Chondrocyte (in vitro differentiated cells): ENCODE results near the gene MMD. TPM values are rescaled to one million over a fixed set of nuclear protein-coding genes. Genes with fewer than 3 reads are reported as not detected.
"Not testable (repeated sequence)": the region's sequence is repeated elsewhere in the genome, so short reads cannot be mapped to it uniquely, and the experiment has no call there.

ENCODE experiments used
- DNase-seq: peaks from one replicate; pipeline ENCODE4 v3.0.0; 2021; ENCODE audit warnings: mixed read lengths, low spot score
- H3K27ac Mint-ChIP-seq: one replicate; pipeline ENCODE4 v1.8.0; 2021; ENCODE audit warnings: mild to moderate bottlenecking, moderate library complexity, mixed read lengths; ENCODE audit not compliant: unreplicated experiment
- H3K27me3 Mint-ChIP-seq: 2 replicates; pipeline ENCODE4 v1.8.0; 2021; ENCODE audit warnings: low read depth, mixed read lengths
- H3K36me3 Mint-ChIP-seq: 2 replicates; pipeline ENCODE4 v1.8.0; 2021; ENCODE audit warnings: low read depth, mixed read lengths
- H3K4me1 Mint-ChIP-seq: 2 replicates; pipeline ENCODE4 v1.8.0; 2021; ENCODE audit warnings: low read depth, mild to moderate bottlenecking, mixed read lengths
- H3K4me3 Mint-ChIP-seq: one replicate; pipeline ENCODE4 v1.8.0; 2021; ENCODE audit warnings: mild to moderate bottlenecking, moderate library complexity, mixed read lengths; ENCODE audit not compliant: unreplicated experiment
- H3K9me3 Mint-ChIP-seq: 2 replicates; pipeline ENCODE4 v1.8.0; 2021; ENCODE audit warnings: low read depth, mixed read lengths
- total RNA-seq: library from RNA; stranded (reverse); gene quantifications from 3 replicates; pipeline ENCODE4 v1.2.1, GENCODE V29; 2021
- TF ChIP-seq, protein P1 (sequence below): fragments of 200-600 bp; sonication (generic); IDR thresholded peaks from 2 replicates; pipeline ENCODE4 v1.5.0; 2021; ENCODE audit warnings: antibody characterized with exemption, mild to moderate bottlenecking, moderate library complexity

The MMD gene
- total RNA-seq, 1 donor from 2014 or later: 8.2 TPM

DNA sequence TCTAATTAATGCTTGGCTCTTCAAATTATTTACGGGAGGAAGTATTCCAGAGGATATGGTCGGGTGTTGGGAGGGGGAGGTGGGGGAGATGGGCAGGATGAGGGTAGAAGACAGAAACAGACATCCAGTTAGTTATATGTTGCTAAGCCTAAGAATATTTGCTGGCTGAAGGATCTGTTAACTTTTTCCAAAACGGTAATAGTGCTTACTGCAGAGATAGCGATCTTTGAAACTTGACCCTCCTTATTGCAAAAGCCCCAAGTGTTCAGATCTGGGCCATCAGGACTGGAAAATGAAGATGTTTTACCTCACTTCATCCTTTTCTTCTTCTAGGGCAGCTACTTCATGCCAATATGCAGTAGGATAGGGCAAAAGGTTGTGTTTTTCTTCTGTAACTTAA, 27.0 kb upstream of the MMD start:
- no peaks in the 10 kb centered on the region for H3K9me3 Mint-ChIP-seq
- H3K4me1 Mint-ChIP-seq: peaks cover 12% of the 10 kb centered on the region
- H3K36me3 Mint-ChIP-seq: no peaks in the 10 kb centered on the region
- DNase-seq: no peak
- peak overlapping the region; percentile 32 for H3K27ac Mint-ChIP-seq
- TF ChIP-seq, protein P1, sequence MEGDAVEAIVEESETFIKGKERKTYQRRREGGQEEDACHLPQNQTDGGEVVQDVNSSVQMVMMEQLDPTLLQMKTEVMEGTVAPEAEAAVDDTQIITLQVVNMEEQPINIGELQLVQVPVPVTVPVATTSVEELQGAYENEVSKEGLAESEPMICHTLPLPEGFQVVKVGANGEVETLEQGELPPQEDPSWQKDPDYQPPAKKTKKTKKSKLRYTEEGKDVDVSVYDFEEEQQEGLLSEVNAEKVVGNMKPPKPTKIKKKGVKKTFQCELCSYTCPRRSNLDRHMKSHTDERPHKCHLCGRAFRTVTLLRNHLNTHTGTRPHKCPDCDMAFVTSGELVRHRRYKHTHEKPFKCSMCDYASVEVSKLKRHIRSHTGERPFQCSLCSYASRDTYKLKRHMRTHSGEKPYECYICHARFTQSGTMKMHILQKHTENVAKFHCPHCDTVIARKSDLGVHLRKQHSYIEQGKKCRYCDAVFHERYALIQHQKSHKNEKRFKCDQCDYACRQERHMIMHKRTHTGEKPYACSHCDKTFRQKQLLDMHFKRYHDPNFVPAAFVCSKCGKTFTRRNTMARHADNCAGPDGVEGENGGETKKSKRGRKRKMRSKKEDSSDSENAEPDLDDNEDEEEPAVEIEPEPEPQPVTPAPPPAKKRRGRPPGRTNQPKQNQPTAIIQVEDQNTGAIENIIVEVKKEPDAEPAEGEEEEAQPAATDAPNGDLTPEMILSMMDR: no peak
- no peaks in the 10 kb centered on the region for H3K27me3 Mint-ChIP-seq
- no peak overlapping the region for H3K4me3 Mint-ChIP-seq

DNA sequence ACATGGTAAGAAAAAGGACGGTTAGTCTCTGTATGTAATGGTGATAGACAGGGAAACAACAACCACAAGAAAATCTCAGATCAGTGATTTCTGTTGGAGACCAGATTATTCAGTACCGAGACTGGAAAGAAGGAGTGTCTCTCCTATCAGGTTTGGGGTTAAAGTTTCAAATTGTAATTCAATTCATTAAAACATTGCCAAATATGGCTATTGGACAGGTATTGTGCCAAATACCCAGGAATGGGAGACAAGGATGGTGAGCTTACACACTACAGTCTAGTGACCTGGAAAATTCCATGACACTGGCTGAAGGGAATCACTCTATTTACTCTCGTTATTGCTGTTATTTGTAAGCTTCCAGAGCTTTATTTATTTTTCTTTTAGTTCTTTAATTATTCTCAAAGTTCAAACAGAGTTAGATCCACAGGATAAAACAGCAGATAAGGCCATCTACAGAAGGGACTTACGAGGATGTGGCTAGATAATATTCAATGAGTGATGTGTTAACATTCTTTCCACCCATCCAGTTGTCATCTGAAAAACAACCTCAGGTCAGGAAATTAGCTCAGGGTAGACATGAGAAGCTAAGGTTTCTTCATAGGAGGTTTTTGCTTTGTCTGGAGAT, 25.1 kb upstream of the MMD start:
- no peak for DNase-seq
- Mint-ChIP-seq H3K36me3 (no peaks in the 10 kb centered on the region), H3K4me1 (peaks cover 5% of the 10 kb centered on the region), H3K4me3 (no peak overlapping the region), H3K9me3 (no peaks in the 10 kb centered on the region), H3K27ac (no peak overlapping the region), H3K27me3 (no peaks in the 10 kb centered on the region)
- TF ChIP-seq, protein P1: no peak

DNA sequence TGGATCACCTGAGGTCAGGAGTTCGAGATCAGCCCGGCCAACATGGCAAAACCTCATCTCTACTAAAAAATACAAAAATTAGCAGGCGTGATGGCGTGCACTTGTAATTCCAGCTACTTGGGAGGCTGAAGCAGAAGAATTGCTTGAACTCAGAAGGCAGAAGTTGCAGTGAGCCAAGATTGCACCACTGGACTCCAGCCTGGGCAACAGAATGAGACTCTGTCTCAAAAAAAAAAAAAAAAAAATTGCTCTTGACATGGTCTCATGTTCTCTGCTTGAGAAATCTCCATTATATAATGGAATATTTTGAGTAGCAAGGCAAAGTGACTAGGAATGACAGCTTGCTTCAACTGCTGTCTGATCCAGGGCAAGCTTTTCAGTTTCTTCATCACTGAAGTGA, 24.4 kb upstream of the MMD start:
- DNase-seq, H3K36me3 Mint-ChIP-seq, H3K27me3 Mint-ChIP-seq, H3K27ac Mint-ChIP-seq, H3K4me3 Mint-ChIP-seq, H3K9me3 Mint-ChIP-seq, H3K4me1 Mint-ChIP-seq: not testable (repeated sequence)

DNA sequence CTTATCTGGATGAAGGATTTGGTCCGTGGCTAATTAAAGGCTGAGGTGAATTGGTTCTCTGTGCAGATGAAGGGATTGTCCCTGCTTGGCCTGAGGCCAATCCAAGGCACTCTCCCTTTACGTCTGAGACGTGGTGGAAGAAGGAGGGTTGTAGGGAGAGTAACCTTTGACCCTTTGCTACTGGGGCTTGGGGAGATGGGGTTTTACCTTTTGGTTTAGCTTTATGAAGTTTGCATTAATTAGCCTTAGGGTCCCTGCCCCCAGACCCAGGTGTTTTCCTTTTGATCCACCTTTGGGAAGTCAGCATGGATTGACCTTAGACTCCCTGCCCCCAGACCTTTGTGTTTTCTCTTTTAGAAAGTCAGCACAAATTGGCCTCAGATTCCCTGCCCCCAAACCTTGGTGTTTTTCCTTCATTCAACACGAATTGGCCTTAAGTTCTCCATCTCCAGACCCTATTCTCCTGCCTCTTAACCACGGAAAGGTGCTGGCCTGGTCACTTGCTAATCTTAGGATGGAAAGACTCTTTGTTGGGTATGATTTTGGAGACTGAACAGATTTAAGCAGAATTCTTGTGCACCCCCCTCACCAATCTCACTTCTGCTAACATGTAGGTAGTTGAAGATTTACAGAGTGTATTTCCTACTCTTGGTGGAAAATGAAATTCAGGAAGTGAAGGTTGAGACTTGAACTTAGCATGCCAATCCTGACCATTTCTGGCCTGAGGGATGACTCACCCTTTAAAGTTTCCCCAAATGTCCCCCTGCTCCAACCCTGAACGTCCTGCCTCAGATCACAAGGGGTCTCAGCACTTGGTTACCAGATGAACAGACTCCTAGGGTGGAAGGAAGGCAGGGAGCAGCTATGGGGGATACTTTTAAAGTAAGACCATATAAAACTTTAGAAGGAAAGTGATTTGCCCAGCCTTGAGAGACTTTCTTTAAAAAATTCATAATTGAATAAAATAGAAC, 23.1 kb upstream of the MMD start:
- Mint-ChIP-seq H3K27me3 (peaks cover 2% of the 10 kb centered on the region), H3K36me3 (no peaks in the 10 kb centered on the region), H3K9me3 (no peaks in the 10 kb centered on the region), H3K4me3 (no peak overlapping the region), H3K4me1 (peaks cover 5% of the 10 kb centered on the region), H3K27ac (no peak overlapping the region)
- TF ChIP-seq, protein P1: no peak
- no peak for DNase-seq

DNA sequence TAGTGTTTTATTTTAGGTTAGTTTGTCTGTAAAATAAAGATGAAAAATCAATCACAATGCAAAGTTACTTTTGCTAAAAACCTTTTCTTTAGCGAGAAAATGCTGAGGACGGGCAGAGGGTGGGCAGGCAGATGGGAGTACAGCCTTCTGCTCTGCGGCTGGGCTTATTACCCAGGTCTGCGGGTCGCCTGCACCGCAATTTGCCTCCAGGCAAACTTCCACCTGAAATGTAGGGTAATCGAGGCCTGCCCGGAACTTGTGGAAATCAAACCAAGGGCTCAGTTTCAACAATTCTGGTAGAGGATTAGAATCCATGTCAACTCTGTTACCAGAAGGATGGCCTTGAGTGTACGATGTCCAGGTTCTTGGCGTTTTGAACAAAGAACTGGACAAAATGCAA, 22.3 kb upstream of the MMD start:
- Mint-ChIP-seq H3K36me3 (no peaks in the 10 kb centered on the region), H3K9me3 (no peaks in the 10 kb centered on the region), H3K27ac (no peak overlapping the region), H3K27me3 (peaks cover 2% of the 10 kb centered on the region), H3K4me1 (peaks cover 5% of the 10 kb centered on the region), H3K4me3 (no peak overlapping the region)
- TF ChIP-seq, protein P1: no peak
- no peak for DNase-seq
